ENCODE data around the gene APOO.

- no peak for TF ChIP-seq CTCF (conservative IDR thresholded peaks at IDR 0.05)
- TF ChIP-seq ZFX (IDR thresholded peaks at IDR 0.05), result no peak
Measured at GRCh38 chrX:23784470-23785331, 123.0 kb downstream of the APOO start.
